WTC11 (cell line): Measurements from ENCODE around the gene WDR53. TPM values are rescaled to one million over a fixed set of nuclear protein-coding genes. Genes with fewer than 3 reads are reported as not detected.
A peak's percentile ranks its signal among the peaks of the same experiment; 100 is the strongest.
"Not testable (repeated sequence)": the region's sequence is repeated elsewhere in the genome, so short reads cannot be mapped to it uniquely, and the experiment has no call there.

Experiments used
- ATAC-seq: fragments of 200-7000 bp; cut with Tn5 transposase; 2 replicates; pipeline ENCODE4 v1.10.0; 2021; ENCODE audit warnings: mild to moderate bottlenecking, moderate library complexity
- CTCF ChIA-PET: fragments of 300-600 bp; sonication (Branson Sonifier 250); formaldehyde crosslinking; loops from one replicate; lab custom pipeline; 2021; ENCODE audit warnings: antibody characterized with exemption; lab: Charles Lee
- POLR2A ChIA-PET: fragments of 350-600 bp; sonication (Branson Sonifier 250); formaldehyde crosslinking; loops from one replicate; lab custom pipeline; 2021; ENCODE audit warnings: antibody characterized with exemption; lab: Charles Lee
- DNase-seq: peaks from one replicate; pipeline ENCODE4 v3.0.0; 2021; ENCODE audit warnings: low spot score
- H3K27ac Mint-ChIP-seq: 2 replicates; pipeline ENCODE4 v1.8.0; 2021; ENCODE audit warnings: mixed read lengths
- H3K27me3 Mint-ChIP-seq: 2 replicates; pipeline ENCODE4 v1.8.0; 2021; ENCODE audit warnings: low read depth, mild to moderate bottlenecking, moderate library complexity, mixed read lengths
- H3K36me3 Mint-ChIP-seq: 2 replicates; pipeline ENCODE4 v1.8.0; 2021; ENCODE audit warnings: mixed read lengths
- H3K4me1 Mint-ChIP-seq: 2 replicates; pipeline ENCODE4 v1.8.0; 2022; ENCODE audit warnings: mixed read lengths
- H3K4me3 Mint-ChIP-seq: 2 replicates; pipeline ENCODE4 v1.8.0; 2021; ENCODE audit warnings: mild to moderate bottlenecking, moderate library complexity, mixed read lengths
- H3K9me3 Mint-ChIP-seq: 2 replicates; pipeline ENCODE4 v1.8.0; 2021; ENCODE audit warnings: mixed read lengths
- E2F1 ChIP-seq: sonication (generic); formaldehyde crosslinking; IDR thresholded peaks from 2 replicates; pipeline ENCODE4 v1.8.0; 2022; ENCODE audit warnings: mild to moderate bottlenecking, missing genetic modification reagents
- E2F4 ChIP-seq: sonication (generic); formaldehyde crosslinking; IDR thresholded peaks from 2 replicates; pipeline ENCODE4 v1.8.1; 2022; ENCODE audit warnings: low read depth, mild to moderate bottlenecking, moderate library complexity, missing genetic modification reagents, borderline replicate concordance
- ERG ChIP-seq: fragments of 250-450 bp; sonication (Bioruptor Pico); IDR thresholded peaks from 2 replicates; pipeline ENCODE4 v1.8.0; 2021; ENCODE audit warnings: mild to moderate bottlenecking
- ETV6 ChIP-seq: sonication (generic); formaldehyde crosslinking; IDR thresholded peaks from 2 replicates; pipeline ENCODE4 v1.8.1; 2022; ENCODE audit warnings: mild to moderate bottlenecking, missing genetic modification reagents
- FOXJ3 ChIP-seq: sonication (generic); formaldehyde crosslinking; IDR thresholded peaks from 2 replicates; pipeline ENCODE4 v1.9.0; 2021; ENCODE audit warnings: missing genetic modification reagents, mild to moderate bottlenecking, borderline replicate concordance
- FOXP4 ChIP-seq: sonication (generic); formaldehyde crosslinking; IDR thresholded peaks from 2 replicates; pipeline ENCODE4 v1.8.0; 2022; ENCODE audit warnings: mild to moderate bottlenecking, missing genetic modification reagents
- NFYB ChIP-seq: sonication (generic); formaldehyde crosslinking; conservative IDR thresholded peaks from 2 replicates; pipeline ENCODE4 v1.8.0; 2022; ENCODE audit warnings: low read depth, missing genetic modification reagents
- NR1H2 ChIP-seq: sonication (generic); formaldehyde crosslinking; IDR thresholded peaks from 2 replicates; pipeline ENCODE4 v1.9.0; 2021; ENCODE audit warnings: mild to moderate bottlenecking, moderate library complexity, missing genetic modification reagents
- PRDM15 ChIP-seq: sonication (generic); formaldehyde crosslinking; IDR thresholded peaks from 2 replicates; pipeline ENCODE4 v1.8.0; 2022; ENCODE audit warnings: missing genetic modification reagents
- SOX15 ChIP-seq: fragments of 250-450 bp; sonication (Bioruptor Pico); IDR thresholded peaks from 2 replicates; pipeline ENCODE4 v1.9.0; 2021; ENCODE audit warnings: mild to moderate bottlenecking
- TEAD4 ChIP-seq: sonication (generic); formaldehyde crosslinking; IDR thresholded peaks from 2 replicates; pipeline ENCODE4 v1.8.0; 2022; ENCODE audit warnings: mild to moderate bottlenecking, missing genetic modification reagents
- ZNF263 ChIP-seq: sonication (generic); formaldehyde crosslinking; IDR thresholded peaks from 2 replicates; pipeline ENCODE4 v1.8.1; 2022; ENCODE audit warnings: low read depth, mild to moderate bottlenecking, moderate library complexity, missing genetic modification reagents
- ZNF281 ChIP-seq: sonication (generic); formaldehyde crosslinking; IDR thresholded peaks from 2 replicates; pipeline ENCODE4 v1.8.0; 2023; ENCODE audit warnings: mild to moderate bottlenecking, missing genetic modification reagents
- ZNF423 ChIP-seq: fragments of 250-450 bp; sonication (Bioruptor Pico); IDR thresholded peaks from 2 replicates; pipeline ENCODE4 v2.1.2; 2022; ENCODE audit warnings: mild to moderate bottlenecking, moderate library complexity
- total RNA-seq: library from RNA; stranded (reverse); gene quantifications from 3 replicates; pipeline ENCODE4 v1.2.3, GENCODE V29; 2021

Gene WDR53
- total RNA-seq, 1 experiment from 2014 or later = 21.4 TPM

- POLR2A ChIA-PET, H3K9me3 Mint-ChIP-seq, ATAC-seq, H3K4me3 Mint-ChIP-seq, H3K36me3 Mint-ChIP-seq, H3K27ac Mint-ChIP-seq, H3K27me3 Mint-ChIP-seq, DNase-seq, H3K4me1 Mint-ChIP-seq: not testable (repeated sequence)
- CTCF ChIA-PET = interaction anchor here (0.5 to 1.9 kb wide), 3 partner anchors 11 to 259 kb away, joined by 4 to 12 read pairs (median 5); no protein-coding TSS in a partner anchor
- peak; percentile 57 for TF ChIP-seq NFYB (CRISPR knock-in tag)
Measured at GRCh38 chr3:196597971-196598733, 29.8 kb upstream of the WDR53 start.

- POLR2A ChIA-PET = no interaction called here
Measured at GRCh38 chr3:196596355-196596754, 28.0 kb upstream of the WDR53 start.

GRCh38 chr3:196590279-196590678, 21.9 kb upstream of the WDR53 start:
- POLR2A ChIA-PET = no interaction called here
- no peak overlapping the region for H3K4me3 Mint-ChIP-seq
- DNase-seq = no peak
- no peaks in the 10 kb centered on the region for H3K27me3 Mint-ChIP-seq
- no peak overlapping the region for H3K27ac Mint-ChIP-seq
- H3K36me3 Mint-ChIP-seq = no peaks in the 10 kb centered on the region
- no peak for ATAC-seq
- peaks cover 11% of the 10 kb centered on the region for H3K4me1 Mint-ChIP-seq
- no peaks in the 10 kb centered on the region for H3K9me3 Mint-ChIP-seq
- CTCF ChIA-PET = interaction anchor here (1.0 to 2.5 kb wide), 2 partner anchors 19 to 95 kb away, joined by 3 to 9 read pairs; no protein-coding TSS in a partner anchor
- TF ChIP-seq E2F1 (CRISPR knock-in tag) = no peak
- TF ChIP-seq ZNF423 (CRISPR knock-in tag) = no peak
- TF ChIP-seq TEAD4 (CRISPR knock-in tag) = no peak
- no peak for TF ChIP-seq ZNF263 (CRISPR knock-in tag)
- TF ChIP-seq NR1H2 (CRISPR knock-in tag) = no peak
- TF ChIP-seq PRDM15 (CRISPR knock-in tag) = no peak
- no peak for TF ChIP-seq FOXJ3 (CRISPR knock-in tag)
- no peak for TF ChIP-seq FOXP4 (CRISPR knock-in tag)
- TF ChIP-seq ERG (CRISPR knock-in tag) = no peak
- no peak for TF ChIP-seq ETV6

More at GRCh38 chr3:196596355-196596754, 28.0 kb upstream of the WDR53 start:
- Mint-ChIP-seq H3K4me3 (no peak overlapping the region), H3K27me3 (no peaks in the 10 kb centered on the region), H3K9me3 (no peaks in the 10 kb centered on the region), H3K4me1 (no peaks in the 10 kb centered on the region), H3K27ac (no peak overlapping the region; the same call in 1 of the 2 replicates), H3K36me3 (no peaks in the 10 kb centered on the region)
- DNase-seq = no peak
- TF ChIP-seq ZNF281 (CRISPR knock-in tag) = no peak
- no peak for TF ChIP-seq E2F4
- no peak for TF ChIP-seq ETV6
- no peak for TF ChIP-seq SOX15
- peak; percentile 66 for ATAC-seq
- CTCF ChIA-PET = no interaction called here
